ENCODE results near the gene ITGAX. TPM values are rescaled to one million over a fixed set of nuclear protein-coding genes. Genes with fewer than 3 reads are reported as not detected.

ITGAX gene
- total and polyA plus RNA-seq, 4 experiments from 2014 or later, result 0.09 to 6.3 (median 4.6) TPM; not detected in 1

DNA sequence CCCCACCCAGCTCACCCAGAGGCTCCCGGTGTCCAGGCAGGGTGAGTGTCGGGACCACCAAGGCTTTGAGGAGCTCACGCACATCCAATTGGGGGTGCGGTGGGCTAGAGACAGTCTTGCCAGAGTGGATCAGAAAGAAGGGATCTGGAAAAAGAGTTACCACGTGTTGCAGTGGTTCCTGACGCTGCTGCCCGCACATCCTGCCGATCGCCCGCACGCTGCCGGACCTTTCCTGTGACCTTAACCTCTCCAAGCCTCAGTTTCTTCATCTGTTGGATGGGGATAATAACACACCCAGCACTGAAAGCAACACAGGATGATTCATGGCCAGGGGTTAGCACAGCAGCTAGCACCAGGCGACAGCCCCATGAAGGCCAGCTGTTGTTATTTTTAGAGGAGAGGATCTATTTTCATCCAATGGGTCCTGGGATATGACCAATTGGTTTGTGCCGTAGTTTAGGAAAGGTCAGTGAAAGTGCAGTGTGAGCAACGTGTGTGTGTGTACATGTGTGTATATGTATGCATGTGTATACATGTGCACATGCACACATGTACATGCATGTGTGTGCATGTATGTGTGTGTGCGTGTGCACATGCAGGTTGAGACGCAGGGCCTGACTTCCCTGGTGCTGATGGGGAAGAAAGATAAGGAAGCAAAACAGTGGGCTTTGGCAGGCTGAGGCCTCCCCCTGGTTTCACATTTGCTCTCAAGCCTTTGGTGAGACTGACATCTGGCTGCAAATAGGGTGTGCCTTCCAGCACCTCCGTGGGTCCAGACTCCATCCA is 2.5 kb downstream of the ITGAX start:
- Mint-ChIP-seq H3K36me3 (no peaks in the 10 kb centered on the region), H3K4me3 (no peak overlapping the region), H3K27me3 (peaks cover 2 to 5% of the 10 kb centered on the region in 2 donors), H3K9me3 (no peaks in the 10 kb centered on the region), H3K4me1 (peaks cover 9 to 20% (median 11%) of the 10 kb centered on the region in 4 donors), H3K27ac (peak overlapping the region in 4 of 7 donors; percentile 67 to 84 (median 76))
- no peak overlapping the region for H3K4me3 ChIP-seq (ENCODE audit: low read length in 2 of 2)
- intact Hi-C loops (cut with micrococcal nuclease), result no loop called here
- H3K27me3 ChIP-seq (ENCODE audit: insufficient read depth, low read length), result no peaks in the 10 kb centered on the region
- POLR2A ChIA-PET (ENCODE audit: partially characterized antibody), result no interaction called here
- H3K9me3 ChIP-seq (ENCODE audit: control insufficient read depth in 1 of 2, low read length in 2 of 2), result no peaks in the 10 kb centered on the region
- CTCF ChIA-PET (ENCODE audit: partially characterized antibody), result no interaction called here
- no peak overlapping the region for H3K27ac ChIP-seq (ENCODE audit: low read depth, low read length)
- H3K36me3 ChIP-seq (ENCODE audit: insufficient read depth, low read length), result no peaks in the 10 kb centered on the region
- H3K4me1 ChIP-seq (ENCODE audit: insufficient read depth, low read length), result peaks cover 16% of the 10 kb centered on the region
- no peak for DNase-seq

DNA sequence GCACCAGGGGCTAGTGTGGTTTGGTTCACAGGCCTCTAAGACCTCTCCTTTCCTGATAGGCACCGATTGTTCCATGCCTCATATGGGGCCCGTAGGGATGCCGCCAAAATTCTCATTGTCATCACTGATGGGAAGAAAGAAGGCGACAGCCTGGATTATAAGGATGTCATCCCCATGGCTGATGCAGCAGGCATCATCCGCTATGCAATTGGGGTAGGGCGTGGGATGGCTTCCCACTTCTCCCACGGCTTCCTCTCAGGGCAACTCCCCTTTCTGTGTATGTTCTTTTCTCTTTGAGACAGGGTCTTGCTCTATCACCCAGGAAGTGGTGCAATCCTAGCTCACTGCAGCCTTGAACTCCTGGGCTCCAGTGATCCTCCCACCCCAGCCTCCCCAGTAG is 5.3 kb downstream of the ITGAX start:
- CTCF ChIA-PET (ENCODE audit: partially characterized antibody), result interaction anchor here (1.0 kb wide), 1 partner anchor 23 kb away, joined by 3 read pairs; no protein-coding TSS in a partner anchor
- peak overlapping the region in 1 of 7 donors; percentile 69 for H3K27ac Mint-ChIP-seq

DNA sequence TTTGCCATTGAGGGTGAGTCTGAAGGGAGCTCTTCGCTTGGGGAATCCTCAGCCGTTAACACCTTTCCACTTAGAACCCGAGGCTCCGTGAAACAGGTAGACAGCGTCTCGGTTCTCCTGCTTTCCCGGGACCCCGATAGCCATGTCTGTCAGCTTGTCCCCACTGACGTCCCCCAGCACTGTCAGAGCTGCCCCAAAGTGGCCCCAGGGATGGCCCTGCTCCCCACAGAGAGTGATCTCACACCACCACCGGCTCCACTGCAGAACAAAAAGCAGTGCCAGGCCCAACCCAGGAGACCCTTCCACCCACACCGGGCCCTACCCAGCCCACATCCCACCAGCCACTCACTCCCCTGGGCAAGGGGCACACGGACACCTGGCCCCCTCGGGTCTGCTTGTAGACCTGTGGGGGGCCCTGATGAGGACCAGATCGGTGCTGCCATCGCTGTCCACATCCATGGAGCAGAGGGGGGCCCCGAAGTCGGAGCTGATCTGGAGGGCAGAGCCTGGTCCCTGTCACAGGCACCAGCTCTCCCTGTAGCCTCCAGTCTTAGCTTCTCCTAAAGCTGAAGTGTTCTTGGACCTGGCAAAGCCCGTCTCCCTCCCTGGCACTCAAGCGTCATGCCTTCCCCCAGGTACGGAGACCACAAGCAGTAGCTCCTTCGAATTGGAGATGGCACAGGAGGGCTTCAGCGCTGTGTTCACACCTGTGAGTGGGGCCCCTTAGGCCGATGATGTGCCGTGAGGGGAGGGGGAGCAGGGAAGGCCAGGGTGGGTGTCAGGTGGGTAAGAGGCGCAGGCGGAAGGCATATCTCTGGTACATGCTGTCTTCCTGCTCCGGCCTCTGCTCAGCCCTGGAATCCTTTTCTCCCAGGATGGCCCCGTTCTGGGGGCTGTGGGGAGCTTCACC is 6.5 kb downstream of the ITGAX start:
- H3K27ac ChIP-seq (ENCODE audit: low read depth, low read length), result no peak overlapping the region

More for the DNA sequence above, 5.3 kb downstream of the ITGAX start:
- peaks cover 4% of the 10 kb centered on the region for H3K4me1 ChIP-seq (ENCODE audit: insufficient read depth, low read length)
- POLR2A ChIA-PET (ENCODE audit: partially characterized antibody), result no interaction called here
- Mint-ChIP-seq H3K9me3 (no peaks in the 10 kb centered on the region), H3K4me3 (no peak overlapping the region), H3K27me3 (no peaks in the 10 kb centered on the region), H3K36me3 (no peaks in the 10 kb centered on the region), H3K4me1 (peaks cover 0 to 8% (median 3%) of the 10 kb centered on the region in 4 donors)
- no peaks in the 10 kb centered on the region for H3K9me3 ChIP-seq (ENCODE audit: control insufficient read depth in 1 of 2, low read length in 2 of 2)
- H3K4me3 ChIP-seq (ENCODE audit: low read length in 2 of 2), result no peak overlapping the region
- no peaks in the 10 kb centered on the region for H3K36me3 ChIP-seq (ENCODE audit: insufficient read depth, low read length)
- DNase-seq, result no peak
- no peaks in the 10 kb centered on the region for H3K27me3 ChIP-seq (ENCODE audit: insufficient read depth, low read length)
- no peak overlapping the region for H3K27ac ChIP-seq (ENCODE audit: low read depth, low read length)
- intact Hi-C loops (cut with micrococcal nuclease), result no loop called here

DNA sequence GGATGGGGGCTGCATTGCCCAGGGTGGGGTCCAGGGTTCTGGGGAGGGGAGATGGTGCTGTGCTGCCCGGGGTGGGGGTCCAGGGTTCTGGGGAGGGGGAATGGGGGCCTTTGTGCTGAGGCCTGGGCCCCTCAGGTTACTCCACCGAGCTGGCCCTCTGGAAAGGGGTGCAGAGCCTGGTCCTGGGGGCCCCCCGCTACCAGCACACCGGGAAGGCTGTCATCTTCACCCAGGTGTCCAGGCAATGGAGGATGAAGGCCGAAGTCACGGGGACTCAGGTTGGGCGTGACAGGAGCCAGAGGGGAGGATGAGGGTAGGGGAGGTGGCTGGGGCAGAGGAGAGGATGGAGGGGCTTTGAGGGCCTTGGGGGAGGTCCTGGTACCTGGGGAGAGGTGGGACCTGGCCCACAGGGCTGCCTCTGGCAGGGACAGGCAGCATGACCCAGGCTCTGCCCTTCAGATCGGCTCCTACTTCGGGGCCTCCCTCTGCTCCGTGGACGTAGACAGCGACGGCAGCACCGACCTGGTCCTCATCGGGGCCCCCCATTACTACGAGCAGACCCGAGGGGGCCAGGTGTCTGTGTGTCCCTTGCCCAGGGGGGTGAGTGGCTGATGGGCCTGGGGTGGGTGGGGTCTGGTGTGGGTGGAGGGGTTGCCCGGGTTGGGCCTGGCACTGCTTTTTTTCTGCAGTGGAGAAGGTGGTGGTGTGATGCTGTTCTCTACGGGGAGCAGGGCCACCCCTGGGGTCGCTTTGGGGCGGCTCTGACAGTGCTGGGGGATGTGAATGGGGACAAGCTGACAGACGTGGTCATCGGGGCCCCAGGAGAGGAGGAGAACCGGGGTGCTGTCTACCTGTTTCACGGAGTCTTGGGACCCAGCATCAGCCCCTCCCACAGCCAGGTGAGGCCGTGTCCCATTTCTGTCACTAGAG is 7.8 kb downstream of the ITGAX start:
- intact Hi-C loops (cut with micrococcal nuclease), result no loop called here
- no peaks in the 10 kb centered on the region for H3K27me3 Mint-ChIP-seq
- H3K27ac ChIP-seq (ENCODE audit: low read depth, low read length), result no peak overlapping the region
- ChIA-PET CTCF (ENCODE audit: partially characterized antibody) (no interaction called here), POLR2A (ENCODE audit: partially characterized antibody) (no interaction called here)
- no peaks in the 10 kb centered on the region for H3K9me3 Mint-ChIP-seq
- DNase-seq, result no peak
- no peak overlapping the region for H3K27ac Mint-ChIP-seq
- H3K9me3 ChIP-seq (ENCODE audit: control insufficient read depth in 1 of 2, low read length in 2 of 2), result no peaks in the 10 kb centered on the region
- peaks cover 6 to 9% (median 6%) of the 10 kb centered on the region in 4 donors for H3K4me1 Mint-ChIP-seq
- H3K27me3 ChIP-seq (ENCODE audit: insufficient read depth, low read length), result no peaks in the 10 kb centered on the region
- no peaks in the 10 kb centered on the region for H3K36me3 Mint-ChIP-seq
- no peaks in the 10 kb centered on the region for H3K36me3 ChIP-seq (ENCODE audit: insufficient read depth, low read length)
- no peak overlapping the region for H3K4me3 ChIP-seq (ENCODE audit: low read length in 2 of 2)
- no peak overlapping the region for H3K4me3 Mint-ChIP-seq
- no peaks in the 10 kb centered on the region for H3K4me1 ChIP-seq (ENCODE audit: insufficient read depth, low read length)

More for the DNA sequence above, 6.5 kb downstream of the ITGAX start:
- intact Hi-C loops (cut with micrococcal nuclease), result no loop called here
- CTCF ChIA-PET (ENCODE audit: partially characterized antibody), result interaction anchor here (1.0 kb wide), 1 partner anchor 22 kb away, joined by 3 read pairs; no protein-coding TSS in a partner anchor
- Histone ChIP-seq H3K9me3 (ENCODE audit: control insufficient read depth in 1 of 2, low read length in 2 of 2) (no peaks in the 10 kb centered on the region), H3K4me3 (ENCODE audit: low read length in 2 of 2) (no peak overlapping the region), H3K27me3 (ENCODE audit: insufficient read depth, low read length) (no peaks in the 10 kb centered on the region), H3K4me1 (ENCODE audit: insufficient read depth, low read length) (no peaks in the 10 kb centered on the region), H3K36me3 (ENCODE audit: insufficient read depth, low read length) (no peaks in the 10 kb centered on the region)
- POLR2A ChIA-PET (ENCODE audit: partially characterized antibody), result no interaction called here
- DNase-seq, result no peak
- Mint-ChIP-seq H3K4me3 (no peak overlapping the region), H3K27ac (peak overlapping the region in 1 of 7 donors; percentile 42), H3K27me3 (no peaks in the 10 kb centered on the region), H3K9me3 (no peaks in the 10 kb centered on the region), H3K4me1 (peaks cover 0 to 6% (median 3%) of the 10 kb centered on the region in 4 donors), H3K36me3 (no peaks in the 10 kb centered on the region)

DNA sequence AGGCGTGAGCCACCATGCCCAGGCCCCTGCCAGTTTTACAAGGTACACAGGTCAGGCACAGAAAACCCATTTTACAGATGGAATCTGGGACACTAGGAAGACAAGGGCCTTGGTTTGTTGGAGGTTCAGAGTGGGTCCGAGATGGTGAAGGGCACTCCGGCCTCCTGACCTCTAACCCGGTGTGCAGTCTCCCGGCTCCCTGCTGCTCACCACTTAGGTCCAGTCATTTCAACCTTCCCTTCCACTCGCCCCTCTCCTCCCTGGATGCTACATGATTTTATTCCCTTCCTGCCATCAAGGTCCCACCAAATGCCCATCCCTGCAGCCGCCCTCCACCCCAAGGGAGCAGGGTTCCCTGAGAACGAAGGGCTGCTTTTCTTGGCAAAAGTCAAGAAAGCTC is 8.7 kb downstream of the ITGAX start:
- ChIA-PET POLR2A (ENCODE audit: partially characterized antibody) (no interaction called here), CTCF (ENCODE audit: partially characterized antibody) (no interaction called here)
- Mint-ChIP-seq H3K27me3 (no peaks in the 10 kb centered on the region), H3K9me3 (no peaks in the 10 kb centered on the region), H3K36me3 (no peaks in the 10 kb centered on the region), H3K4me1 (peaks cover 6 to 8% (median 7%) of the 10 kb centered on the region in 4 donors), H3K4me3 (no peak overlapping the region), H3K27ac (no peak overlapping the region)
- Histone ChIP-seq H3K4me1 (ENCODE audit: insufficient read depth, low read length) (no peaks in the 10 kb centered on the region), H3K36me3 (ENCODE audit: insufficient read depth, low read length) (no peaks in the 10 kb centered on the region), H3K27me3 (ENCODE audit: insufficient read depth, low read length) (no peaks in the 10 kb centered on the region), H3K27ac (ENCODE audit: low read depth, low read length) (no peak overlapping the region), H3K4me3 (ENCODE audit: low read length in 2 of 2) (no peak overlapping the region), H3K9me3 (ENCODE audit: control insufficient read depth in 1 of 2, low read length in 2 of 2) (no peaks in the 10 kb centered on the region)
- intact Hi-C loops (cut with micrococcal nuclease), result no loop called here
- DNase-seq, result no peak

DNA sequence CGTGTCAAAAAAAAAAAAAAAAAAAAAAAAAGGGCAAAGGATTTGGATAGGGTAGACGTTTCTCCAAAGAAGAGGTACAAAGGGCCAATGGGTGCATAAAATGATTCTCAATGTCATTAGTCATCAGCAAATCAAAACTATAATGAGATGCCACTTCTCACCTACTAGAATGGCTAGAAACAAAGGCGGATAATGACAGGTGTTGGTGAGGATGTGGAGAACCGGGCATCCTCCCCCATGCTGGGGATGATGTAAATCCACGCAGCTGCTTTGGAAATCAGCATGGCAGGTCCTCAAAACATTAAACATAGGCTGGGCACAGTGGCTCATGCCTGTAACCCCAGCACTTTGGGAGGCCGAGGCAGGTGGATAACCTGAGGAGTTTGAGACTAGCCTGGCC is 9.4 kb downstream of the ITGAX start:
- Histone ChIP-seq H3K36me3 (ENCODE audit: insufficient read depth, low read length) (no peaks in the 10 kb centered on the region), H3K27ac (ENCODE audit: low read depth, low read length) (no peak overlapping the region), H3K4me1 (ENCODE audit: insufficient read depth, low read length) (no peaks in the 10 kb centered on the region), H3K9me3 (ENCODE audit: control insufficient read depth in 1 of 2, low read length in 2 of 2) (no peaks in the 10 kb centered on the region), H3K4me3 (ENCODE audit: low read length in 2 of 2) (no peak overlapping the region), H3K27me3 (ENCODE audit: insufficient read depth, low read length) (no peaks in the 10 kb centered on the region)
- Mint-ChIP-seq H3K27me3 (no peaks in the 10 kb centered on the region), H3K27ac (no peak overlapping the region), H3K4me1 (peaks cover 6 to 8% (median 7%) of the 10 kb centered on the region in 4 donors), H3K9me3 (no peaks in the 10 kb centered on the region), H3K36me3 (no peaks in the 10 kb centered on the region), H3K4me3 (no peak overlapping the region)
- no peak for DNase-seq
- POLR2A ChIA-PET (ENCODE audit: partially characterized antibody), result no interaction called here
- CTCF ChIA-PET (ENCODE audit: partially characterized antibody), result no interaction called here
- intact Hi-C loops (cut with micrococcal nuclease), result no loop called here
